GM19452 (cell line): ENCODE measurements around the gene CMPK1.
"Not testable (repeated sequence)": the region's sequence is repeated elsewhere in the genome, so short reads cannot be mapped to it uniquely, and the experiment has no call there.

Experiments
- ATAC-seq: cut with Tn5 transposase; IDR thresholded peaks from one replicate; pipeline ENCODE4 v1.9.1; 2021; ENCODE audit not compliant: unreplicated experiment

Gene CMPK1, protein sequence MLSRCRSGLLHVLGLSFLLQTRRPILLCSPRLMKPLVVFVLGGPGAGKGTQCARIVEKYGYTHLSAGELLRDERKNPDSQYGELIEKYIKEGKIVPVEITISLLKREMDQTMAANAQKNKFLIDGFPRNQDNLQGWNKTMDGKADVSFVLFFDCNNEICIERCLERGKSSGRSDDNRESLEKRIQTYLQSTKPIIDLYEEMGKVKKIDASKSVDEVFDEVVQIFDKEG

DNA sequence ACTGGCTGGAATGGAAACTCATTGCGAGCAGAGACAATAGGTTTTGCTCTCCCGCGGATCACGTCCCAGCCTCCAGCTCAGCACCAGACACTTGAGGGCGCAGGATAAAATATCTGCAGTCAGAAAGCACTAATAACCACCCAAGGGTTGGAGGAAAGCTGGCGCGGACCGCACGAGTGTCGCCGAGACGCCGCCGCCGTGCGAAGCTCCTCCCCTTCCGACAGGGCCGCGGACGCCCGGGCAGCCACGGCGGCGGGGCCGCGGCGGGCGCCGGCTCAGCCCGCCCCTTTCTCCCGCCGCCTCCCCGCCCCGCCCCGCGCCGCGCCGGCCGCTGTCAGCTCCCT, at the start of gene CMPK1:
CMPK1 (plus strand) TSS at position 213 of the 344 bp plus-strand sequence. CDS start 156 bp downstream, outside the sequence.
- peak; percentile 78 for ATAC-seq

DNA sequence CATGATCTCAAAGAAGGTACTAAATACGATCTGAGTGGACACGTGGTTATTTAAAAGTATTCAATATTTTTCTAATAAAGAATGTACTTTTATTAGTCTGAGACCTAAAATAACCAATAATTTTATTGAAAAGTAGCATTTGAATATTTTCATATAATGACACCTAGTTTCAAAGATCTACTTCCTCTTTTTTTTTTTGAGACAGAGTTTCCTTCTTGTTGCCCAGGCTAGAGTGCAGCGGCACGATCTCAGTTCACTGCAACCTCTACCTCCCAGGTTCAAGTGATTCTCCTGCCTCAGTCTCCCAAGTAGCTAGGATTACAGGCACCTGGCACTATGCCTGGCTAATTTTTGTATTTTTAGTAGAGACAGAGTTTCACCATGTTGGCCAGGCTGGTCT, 45.5 kb upstream of the CMPK1 start:
- ATAC-seq = not testable (repeated sequence)

DNA sequence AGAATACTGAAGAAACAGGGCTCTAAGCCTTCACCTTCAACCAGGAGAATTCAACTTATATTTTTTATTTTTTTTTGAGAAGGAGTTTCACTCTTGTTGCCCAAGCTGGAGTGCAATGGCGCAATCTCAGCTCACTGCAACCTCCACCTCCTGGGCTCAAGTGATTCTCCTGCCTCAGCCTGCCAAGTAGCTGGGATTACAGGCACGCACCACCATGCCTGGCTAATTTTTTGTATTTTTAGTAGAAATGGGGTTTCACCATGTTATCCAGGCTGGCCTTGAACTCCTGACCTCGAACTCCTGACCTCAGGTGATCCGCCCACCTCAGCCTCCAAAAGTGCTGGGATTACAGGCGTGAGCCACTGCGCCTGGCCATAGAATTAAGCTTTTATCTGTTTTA, 38.7 kb upstream of the CMPK1 start:
- not testable (repeated sequence) for ATAC-seq

DNA sequence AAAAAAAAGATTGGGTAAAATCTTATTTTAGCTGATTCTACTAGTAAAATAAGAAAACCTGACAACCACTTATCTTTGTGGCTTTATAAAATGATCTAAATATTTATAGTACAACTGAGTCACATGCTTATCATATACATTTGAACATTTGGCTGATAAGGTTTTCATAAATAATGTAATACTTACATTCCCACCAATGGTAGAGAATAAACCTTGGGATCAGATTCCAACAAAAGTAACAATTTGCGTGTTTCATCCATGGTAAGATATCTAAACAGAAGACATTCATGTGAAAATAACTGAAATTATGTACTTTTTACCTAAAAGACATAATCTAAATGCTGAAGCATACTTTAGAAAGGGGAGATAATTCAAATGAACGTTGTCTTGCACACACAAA, 38.0 kb upstream of the CMPK1 start:
- ATAC-seq = no peak

DNA sequence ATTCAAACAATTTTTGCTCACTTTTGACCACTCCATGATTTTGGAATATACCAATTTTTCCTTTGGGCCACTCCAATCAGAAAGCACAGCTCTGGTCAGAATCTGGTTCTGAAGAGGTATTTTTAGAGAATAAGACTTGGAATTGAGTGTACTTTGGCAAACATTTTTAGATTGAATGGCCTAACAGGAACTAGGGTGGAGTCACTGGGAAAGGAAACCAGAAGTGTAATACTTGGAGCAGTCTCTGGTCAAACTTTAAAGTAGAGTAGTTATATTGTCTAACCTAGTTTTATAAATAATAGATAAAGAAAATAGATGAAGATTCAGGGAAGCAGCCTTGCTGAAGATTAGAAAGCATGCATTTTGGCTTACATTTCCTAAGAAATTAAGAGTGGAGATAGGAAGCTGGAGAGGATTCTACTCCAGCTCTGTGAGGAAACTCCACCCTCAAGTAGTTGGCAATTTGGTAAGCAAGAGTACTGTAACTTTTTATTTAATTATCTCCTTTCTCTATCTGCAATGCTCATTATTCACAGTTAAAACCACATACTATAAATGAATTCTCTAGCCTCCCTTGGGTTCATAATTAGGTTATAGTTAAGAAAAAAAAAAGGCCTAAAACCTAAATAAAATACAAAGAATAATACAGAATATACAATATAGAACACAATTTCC, 35.4 kb upstream of the CMPK1 start:
- ATAC-seq = no peak

DNA sequence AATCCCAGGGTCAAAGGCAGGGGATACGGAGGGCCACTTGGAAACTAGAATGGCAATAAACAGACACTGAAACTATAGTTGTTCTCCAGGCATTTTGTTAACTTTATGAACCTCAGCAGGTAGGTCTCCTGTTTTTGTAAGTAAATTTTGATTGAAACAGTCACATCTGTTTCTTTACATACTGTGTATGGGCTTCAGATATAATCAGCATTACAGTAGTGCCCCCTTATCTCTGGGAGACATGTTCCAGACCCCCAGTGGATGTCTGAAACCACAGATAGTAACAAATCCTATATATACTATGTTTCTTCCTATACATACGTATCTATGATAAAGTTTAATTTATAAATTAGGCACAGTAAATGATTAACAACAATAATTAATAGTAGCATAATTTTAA, 31.1 kb upstream of the CMPK1 start:
- ATAC-seq = no peak

DNA sequence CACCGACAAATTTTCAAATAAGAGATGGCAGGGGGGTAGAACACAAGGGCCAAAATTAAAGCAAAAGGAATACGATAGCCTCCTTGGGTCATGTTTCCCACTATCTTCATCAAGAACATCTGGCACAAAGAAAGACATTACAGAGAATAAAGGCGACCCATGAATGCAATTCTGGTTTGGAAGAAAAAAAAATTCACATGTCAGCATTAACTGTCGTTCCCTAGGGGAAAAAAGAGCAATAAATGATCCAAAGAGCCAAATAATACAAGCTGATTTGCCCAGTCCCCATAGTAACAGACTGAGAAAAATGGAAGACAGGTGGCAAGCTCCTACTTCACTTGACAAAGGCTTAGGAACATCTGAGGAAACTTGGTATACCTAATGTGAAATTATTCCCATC, 24.2 kb upstream of the CMPK1 start:
- ATAC-seq = no peak

DNA sequence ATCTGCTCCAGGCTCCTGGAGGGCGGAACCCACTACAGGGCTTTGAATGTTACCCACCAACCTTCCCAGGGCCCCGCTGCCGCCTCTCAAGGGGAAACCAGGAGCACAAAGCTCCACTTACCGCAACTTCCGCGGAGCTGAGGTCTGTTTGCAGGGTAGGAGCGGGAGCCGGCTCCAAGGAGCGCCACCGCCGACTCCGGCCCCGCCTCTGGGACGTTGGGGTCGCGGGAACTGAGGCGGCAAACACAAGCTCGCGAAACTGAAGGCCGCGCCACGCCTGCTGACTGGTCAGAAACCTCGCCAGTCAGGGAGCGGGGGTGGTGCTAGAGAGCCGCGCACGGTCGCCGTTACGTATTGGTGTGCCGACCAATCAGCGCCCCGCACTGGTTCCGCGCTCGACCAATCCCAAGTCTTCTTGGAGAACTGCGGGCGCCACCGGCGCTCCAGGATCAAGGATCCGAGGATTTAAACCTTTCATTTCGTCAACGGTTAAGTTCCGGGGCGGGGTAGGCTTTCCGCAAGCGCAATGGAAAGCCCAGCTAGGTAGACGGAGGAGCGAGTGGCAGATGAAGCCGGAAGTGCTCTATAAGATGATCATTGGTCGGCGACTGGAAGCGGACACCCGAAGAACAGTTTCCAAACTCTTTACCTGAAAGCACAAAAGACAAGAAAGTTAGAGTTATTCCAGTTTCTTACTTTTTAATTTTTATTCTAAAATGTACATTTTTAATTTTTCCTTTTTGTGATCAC, 19.5 kb upstream of the CMPK1 start, which contains the start of gene STIL:
STIL (minus strand) TSS at position 233 of the 750 bp plus-strand sequence. CDS start 3,828 bp downstream, outside the sequence.
- ATAC-seq = peak; percentile 97

DNA sequence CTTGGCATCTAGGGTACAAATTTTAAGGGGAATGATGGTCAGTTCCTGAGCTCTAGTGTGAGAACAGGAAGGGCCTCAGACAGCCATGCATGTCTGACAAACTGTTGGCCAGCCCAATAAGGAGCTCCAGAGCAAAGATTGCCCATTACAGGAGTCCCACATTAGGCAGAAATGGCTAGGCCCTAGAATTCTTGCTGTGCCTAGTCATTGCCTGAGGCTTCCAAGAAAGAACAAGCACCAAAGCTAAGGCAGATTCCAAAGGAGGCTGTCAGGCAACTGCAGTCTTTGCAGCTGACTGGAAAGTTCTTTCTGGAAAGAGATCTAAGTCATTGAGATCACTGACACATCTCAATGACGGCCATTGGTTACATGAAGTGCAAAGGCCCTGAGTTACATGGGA, 15.7 kb upstream of the CMPK1 start:
- ATAC-seq = no peak

DNA sequence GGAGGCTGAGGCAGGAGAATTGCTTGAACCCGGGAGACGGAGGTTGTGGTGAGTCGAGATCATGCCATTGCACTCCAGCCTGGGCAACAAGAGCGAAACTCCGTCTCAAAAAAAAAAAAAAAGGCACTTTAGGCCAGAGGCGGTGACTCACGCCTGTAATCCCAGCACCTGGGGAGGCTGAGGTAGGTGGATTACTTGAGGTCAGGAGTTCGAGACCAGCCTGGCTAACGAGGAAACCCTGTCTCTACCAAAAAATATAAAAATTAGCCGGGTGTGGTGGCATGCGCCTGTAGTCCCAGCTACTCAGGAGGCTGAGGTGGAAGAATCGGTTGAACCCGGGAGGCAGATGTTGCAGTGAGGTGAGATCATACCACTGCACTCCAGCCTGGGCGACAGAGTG, 13.6 kb upstream of the CMPK1 start:
- ATAC-seq = not testable (repeated sequence)

DNA sequence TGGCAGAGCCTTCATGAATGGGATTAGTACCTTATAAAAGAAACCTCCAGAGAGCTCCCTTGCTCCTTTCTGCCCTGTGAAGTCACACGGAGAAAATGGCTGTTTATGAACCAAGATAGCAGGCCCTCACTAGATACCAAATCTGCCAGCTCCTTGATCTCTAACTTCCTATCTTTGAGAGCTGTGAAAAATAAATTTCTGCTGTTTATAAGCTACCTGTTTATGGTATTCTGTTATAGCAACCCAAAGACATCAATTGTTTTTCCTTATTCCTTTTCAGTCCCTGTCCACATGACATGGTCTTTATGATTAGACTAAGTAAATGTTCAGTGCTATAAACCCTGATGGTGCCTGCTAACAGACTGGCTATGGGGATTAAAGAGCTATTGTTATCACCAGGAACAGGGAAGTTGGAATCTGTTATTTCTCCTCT, 10.0 kb upstream of the CMPK1 start:
- no peak for ATAC-seq

DNA sequence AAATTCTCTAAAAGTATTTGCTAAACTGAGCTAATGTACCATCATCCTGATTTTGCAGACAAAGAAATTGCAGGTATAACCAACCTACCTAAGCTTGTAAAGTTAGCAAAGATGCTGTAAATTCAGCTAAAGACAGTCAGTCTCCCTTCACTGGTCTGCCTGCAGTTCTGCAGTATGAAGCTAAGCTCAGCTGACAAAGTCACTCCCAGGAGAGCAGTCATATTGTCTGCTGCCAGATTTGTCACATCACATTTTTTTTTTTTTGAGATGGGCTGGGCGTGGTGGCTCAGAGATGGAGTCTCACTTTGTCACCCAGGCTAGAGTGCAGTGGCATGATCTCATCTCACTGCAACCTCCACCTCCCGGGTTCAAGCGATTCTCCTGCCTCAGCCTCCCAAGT, 8.9 kb upstream of the CMPK1 start:
- ATAC-seq = no peak

DNA sequence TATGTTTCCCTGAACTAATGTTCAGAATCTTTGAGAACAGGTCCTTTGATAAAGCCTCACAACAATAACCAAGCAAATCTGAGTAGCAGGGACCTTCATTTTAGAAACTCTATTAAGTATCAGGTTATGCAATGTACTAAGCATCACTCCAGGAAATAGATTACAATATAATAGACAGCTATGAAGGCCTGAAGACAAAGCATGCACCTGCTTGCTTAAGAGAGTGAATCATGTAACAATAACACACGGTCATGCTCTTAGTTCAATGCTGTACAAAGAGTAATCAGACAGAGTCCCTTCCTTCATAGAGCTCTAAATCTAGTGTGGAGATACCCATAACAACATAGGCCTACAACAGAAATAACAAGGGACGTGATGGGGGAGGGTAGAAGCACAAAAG, 8.1 kb upstream of the CMPK1 start:
- ATAC-seq = no peak

DNA sequence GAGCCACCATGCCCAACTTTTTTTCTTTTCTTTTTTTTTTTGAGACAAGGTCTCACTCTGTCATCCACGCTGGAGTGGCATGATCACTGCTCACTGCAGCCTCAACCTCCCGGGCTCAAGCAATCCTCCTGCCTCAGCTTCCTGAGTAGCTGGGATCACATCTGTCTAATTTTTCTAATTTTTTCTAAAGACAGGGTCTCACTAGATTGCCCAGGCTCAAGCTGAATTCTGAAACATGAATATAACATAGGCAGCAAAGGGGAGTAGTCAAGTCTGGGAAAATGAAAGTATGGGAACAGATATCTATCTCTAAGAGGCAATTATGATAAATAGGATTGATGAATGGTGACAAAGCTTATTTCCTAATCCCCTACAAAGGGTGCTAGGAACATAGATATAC, 7.3 kb upstream of the CMPK1 start:
- no peak for ATAC-seq

DNA sequence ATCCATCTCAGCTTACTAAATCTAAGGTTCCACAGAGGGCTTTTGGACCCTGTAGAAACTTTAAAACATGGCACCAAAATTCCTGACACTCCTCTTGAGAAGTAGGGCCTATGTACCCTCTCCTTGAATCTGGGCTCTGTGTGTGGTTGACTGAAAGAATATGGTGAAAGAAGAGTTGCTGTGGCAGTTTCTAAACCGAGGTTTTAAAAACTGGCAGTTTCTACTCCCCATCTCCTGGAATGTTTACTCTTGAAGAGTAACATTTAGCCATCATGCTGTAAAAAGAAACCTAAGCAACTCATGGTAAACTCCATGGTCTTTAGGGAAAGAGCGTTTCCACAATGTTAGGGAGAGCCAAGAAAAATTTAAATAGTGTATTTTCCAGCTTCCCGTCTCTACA, 4.6 kb upstream of the CMPK1 start:
- no peak for ATAC-seq

DNA sequence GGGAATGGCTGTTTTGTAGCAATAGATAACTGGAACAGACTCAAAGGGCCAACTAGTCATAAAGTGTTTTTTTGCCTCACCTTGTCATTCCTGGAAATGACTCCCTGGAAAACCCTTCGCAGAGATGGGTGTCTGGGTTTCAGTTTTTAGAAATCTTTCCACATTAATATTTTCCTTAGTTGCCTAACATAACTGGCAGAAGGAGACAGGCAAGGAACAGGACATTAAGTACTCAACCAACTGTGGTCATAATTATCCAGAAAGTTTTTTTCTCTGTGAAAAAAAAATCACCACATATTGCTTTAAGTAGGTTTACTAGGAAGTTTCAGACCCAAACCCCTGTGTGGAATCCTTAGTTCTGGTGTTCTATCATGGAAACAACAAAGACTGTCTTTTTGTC, 3.4 kb upstream of the CMPK1 start:
- no peak for ATAC-seq

DNA sequence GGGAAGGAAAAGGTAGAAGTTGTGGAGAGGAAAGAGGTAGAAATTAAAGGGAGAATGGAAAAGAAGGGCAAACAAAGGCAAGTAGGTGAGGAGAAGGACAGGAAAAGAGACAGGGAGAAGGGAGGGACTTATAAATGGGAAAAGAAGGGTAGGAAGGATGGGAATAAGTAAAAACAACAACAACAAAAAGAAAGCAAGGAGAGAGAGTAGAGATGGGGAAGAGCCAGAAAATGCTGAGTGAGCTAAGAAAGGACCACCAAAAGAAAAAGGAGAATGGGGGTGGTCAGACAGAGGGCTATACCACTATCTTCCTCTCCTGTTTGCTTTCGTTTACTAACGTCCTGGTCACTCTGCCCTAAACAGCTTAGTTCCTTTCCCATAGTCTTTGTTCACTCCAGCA, 1.7 kb upstream of the CMPK1 start:
- ATAC-seq = no peak

DNA sequence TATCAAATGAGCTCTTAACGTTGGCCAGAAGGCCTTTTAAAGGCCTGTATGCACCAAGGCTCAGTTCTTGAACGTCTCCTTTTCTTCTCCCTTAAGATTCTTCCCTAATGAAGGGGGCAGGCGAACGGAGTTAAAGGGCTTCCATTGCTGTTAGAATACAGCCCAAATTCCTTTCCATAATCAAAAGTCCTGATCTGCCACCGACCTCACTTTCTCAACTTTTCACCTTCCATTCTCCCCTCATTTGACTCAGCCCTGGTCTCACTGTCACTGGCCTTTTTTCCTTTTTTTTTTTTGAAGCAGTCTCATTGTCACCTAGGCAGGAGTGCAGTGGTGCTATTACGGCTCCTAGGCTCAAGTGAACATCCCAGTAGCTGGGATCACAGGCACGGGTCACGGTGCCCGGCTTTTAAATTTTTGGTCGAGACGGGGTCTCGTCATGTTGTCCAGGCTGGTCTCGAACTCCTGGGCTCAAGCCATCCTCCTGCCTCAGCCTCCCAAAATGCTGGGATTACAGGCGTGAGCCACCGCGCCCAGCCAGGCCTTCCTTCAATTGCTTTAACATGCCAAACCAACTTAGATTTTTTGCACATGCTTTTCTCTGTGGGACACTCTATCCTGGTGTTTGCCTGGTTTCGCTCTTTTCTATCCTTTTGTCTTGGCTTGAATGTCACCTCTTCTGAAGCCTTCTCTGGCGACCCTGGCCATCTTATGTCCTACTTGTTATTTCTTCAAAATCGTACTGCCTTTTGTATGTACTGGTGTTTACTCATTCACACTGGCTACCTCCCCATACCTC, 612 bp upstream of the CMPK1 start:
- no peak for ATAC-seq

DNA sequence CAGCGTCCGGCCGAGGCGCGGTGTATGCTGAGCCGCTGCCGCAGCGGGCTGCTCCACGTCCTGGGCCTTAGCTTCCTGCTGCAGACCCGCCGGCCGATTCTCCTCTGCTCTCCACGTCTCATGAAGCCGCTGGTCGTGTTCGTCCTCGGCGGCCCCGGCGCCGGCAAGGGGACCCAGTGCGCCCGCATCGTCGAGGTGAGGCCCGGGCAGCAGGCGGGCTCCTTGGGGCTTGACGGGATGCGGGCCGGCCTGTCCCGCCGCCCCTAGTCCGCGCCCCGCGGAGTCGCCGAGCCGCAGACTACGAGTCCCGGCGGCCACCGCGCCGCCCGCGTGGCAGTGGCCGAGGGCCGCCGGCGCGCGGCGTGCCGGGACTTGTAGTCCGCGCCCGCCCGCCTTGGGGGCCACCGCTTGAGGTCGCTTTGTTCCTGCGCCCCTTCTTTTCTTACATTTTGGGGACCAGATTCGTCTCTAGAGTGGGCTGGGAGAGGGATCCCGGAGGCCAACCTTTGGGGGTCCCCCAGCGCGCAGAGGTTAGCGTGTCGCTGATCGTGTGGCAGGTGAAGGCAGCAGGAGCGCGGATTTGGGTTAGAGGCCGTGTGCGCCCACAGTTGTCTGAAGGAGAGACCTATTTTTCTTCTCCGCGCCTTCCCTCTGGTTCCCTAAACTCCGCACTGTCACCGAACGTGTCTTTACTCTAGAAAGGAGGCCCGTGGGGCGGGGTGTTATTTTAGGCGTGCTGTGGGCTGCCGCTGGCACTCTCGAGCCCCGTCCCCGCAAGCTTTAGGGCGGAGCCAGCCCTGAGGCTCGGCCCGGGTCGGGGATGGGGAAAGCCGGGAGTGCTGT, 553 bp downstream of the CMPK1 start:
- ATAC-seq = peak; percentile 87

DNA sequence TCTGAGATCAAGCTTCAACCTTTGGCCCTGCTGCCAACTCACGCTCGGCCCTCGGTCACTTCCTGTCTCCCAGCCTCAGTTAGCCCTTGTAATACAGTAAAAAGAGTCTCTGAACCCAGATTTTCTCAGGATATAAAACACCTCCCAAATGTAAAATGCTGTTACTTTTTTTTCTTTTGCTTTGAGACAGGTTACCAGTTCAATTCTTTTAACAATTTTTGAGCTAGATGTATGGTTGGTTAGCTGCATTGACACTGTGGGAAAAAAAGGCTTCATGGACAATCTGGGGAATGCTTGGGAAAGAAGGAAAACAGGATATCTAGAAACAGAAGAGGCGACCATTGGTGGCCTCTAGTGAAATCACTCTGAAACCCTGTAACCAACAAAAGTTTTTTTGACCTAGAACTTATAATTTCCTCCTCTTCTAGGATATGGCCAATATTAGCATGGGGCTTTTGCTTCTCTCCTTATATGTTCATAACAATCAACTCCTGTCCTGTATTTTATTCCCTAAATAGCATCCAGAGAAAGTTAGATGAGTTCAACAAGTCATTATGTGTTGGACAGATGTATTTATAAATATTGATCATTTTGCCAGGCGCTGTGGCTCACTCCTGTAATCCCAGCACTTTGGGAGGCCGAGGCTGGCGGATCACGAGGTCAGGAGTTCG, 1.3 kb downstream of the CMPK1 start:
- ATAC-seq = no peak
